ENCODE results near the gene STAB2.

The STAB2 gene

GRCh38 chr12:103751171-103751570 lies 164.1 kb downstream of the STAB2 start:
- Histone ChIP-seq H3K9me2 (replicated peaks; ENCODE audit: control insufficient read depth, low read length) (no peaks in the 10 kb centered on the region), H3K4me2 (ENCODE audit: low read length) (no peak overlapping the region), H3K36me3 (ENCODE audit: control insufficient read depth, low read length) (no peaks in the 10 kb centered on the region), H3K4me3 (ENCODE audit: low read length) (no peak overlapping the region), H3K9me3 (ENCODE audit: control insufficient read depth, insufficient read depth, low read length) (no peaks in the 10 kb centered on the region), H3K4me1 (ENCODE audit: control insufficient read depth, low read length) (no peaks in the 10 kb centered on the region), H3K27ac (ENCODE audit: low read depth, low read length) (no peak overlapping the region), H3K79me2 (ENCODE audit: control insufficient read depth, low read length) (no peaks in the 10 kb centered on the region), H3F3A (ENCODE audit: control insufficient read depth, insufficient read depth) (no peaks in the 10 kb centered on the region), H4K20me1 (ENCODE audit: control insufficient read depth, insufficient read depth, low read depth, low read length) (no peaks in the 10 kb centered on the region), H3K27me3 (ENCODE audit: control insufficient read depth, low read length) (0 out of 2 replicates have a peak, but pooled peaks cover 3% of the 10 kb centered on the region)
- no peak for TF ChIP-seq EZH2phosphoT487 (IDR thresholded peaks at IDR 0.05; ENCODE audit: borderline replicate concordance, low read length)
- TF ChIP-seq CTCF (IDR thresholded peaks at IDR 0.05; ENCODE audit: low read depth, low read length, poor library complexity, severe bottlenecking) = peak; percentile 31

GRCh38 chr12:103751600-103751999 lies 164.5 kb downstream of the STAB2 start:
- no peaks in the 10 kb centered on the region for H3K4me1 ChIP-seq (ENCODE audit: control insufficient read depth, low read length)
- H3K4me3 ChIP-seq (ENCODE audit: low read length) = no peak overlapping the region
- no peaks in the 10 kb centered on the region for H3F3A ChIP-seq (ENCODE audit: control insufficient read depth, insufficient read depth)
- TF ChIP-seq EZH2phosphoT487 (IDR thresholded peaks at IDR 0.05; ENCODE audit: borderline replicate concordance, low read length) (no peak), CTCF (IDR thresholded peaks at IDR 0.05; ENCODE audit: low read depth, low read length, poor library complexity, severe bottlenecking) (no peak)
- H3K36me3 ChIP-seq (ENCODE audit: control insufficient read depth, low read length) = no peaks in the 10 kb centered on the region
- H3K4me2 ChIP-seq (ENCODE audit: low read length) = no peak overlapping the region
- 0 out of 2 replicates have a peak, but pooled peaks cover 3% of the 10 kb centered on the region for H3K27me3 ChIP-seq (ENCODE audit: control insufficient read depth, low read length)
- H3K79me2 ChIP-seq (ENCODE audit: control insufficient read depth, low read length) = no peaks in the 10 kb centered on the region
- no peaks in the 10 kb centered on the region for H3K9me2 ChIP-seq (replicated peaks; ENCODE audit: control insufficient read depth, low read length)
- H4K20me1 ChIP-seq (ENCODE audit: control insufficient read depth, insufficient read depth, low read depth, low read length) = no peaks in the 10 kb centered on the region
- no peaks in the 10 kb centered on the region for H3K9me3 ChIP-seq (ENCODE audit: control insufficient read depth, insufficient read depth, low read length)
- no peak overlapping the region for H3K27ac ChIP-seq (ENCODE audit: low read depth, low read length)

- no peaks in the 10 kb centered on the region for H3K79me2 ChIP-seq (ENCODE audit: control insufficient read depth, low read length)
- H3K4me3 ChIP-seq (ENCODE audit: low read length) = no peak overlapping the region
Measured at GRCh38 chr12:103755425-103755824, 168.4 kb downstream of the STAB2 start.

More at GRCh38 chr12:103755425-103755824, 168.4 kb downstream of the STAB2 start:
- H3K9me3 ChIP-seq (ENCODE audit: control insufficient read depth, insufficient read depth, low read length) = no peaks in the 10 kb centered on the region
- TF ChIP-seq EZH2phosphoT487 (IDR thresholded peaks at IDR 0.05; ENCODE audit: borderline replicate concordance, low read length) (no peak), CTCF (IDR thresholded peaks at IDR 0.05; ENCODE audit: low read depth, low read length, poor library complexity, severe bottlenecking) (no peak)
- no peak overlapping the region for H3K4me2 ChIP-seq (ENCODE audit: low read length)
- H3K36me3 ChIP-seq (ENCODE audit: control insufficient read depth, low read length) = no peaks in the 10 kb centered on the region
- no peaks in the 10 kb centered on the region for H3F3A ChIP-seq (ENCODE audit: control insufficient read depth, insufficient read depth)
- no peaks in the 10 kb centered on the region for H3K4me1 ChIP-seq (ENCODE audit: control insufficient read depth, low read length)
- no peak overlapping the region for H3K27ac ChIP-seq (ENCODE audit: low read depth, low read length)
- no peaks in the 10 kb centered on the region for H4K20me1 ChIP-seq (ENCODE audit: control insufficient read depth, insufficient read depth, low read depth, low read length)
- H3K9me2 ChIP-seq (replicated peaks; ENCODE audit: control insufficient read depth, low read length) = no peaks in the 10 kb centered on the region
- H3K27me3 ChIP-seq (ENCODE audit: control insufficient read depth, low read length) = 0 out of 2 replicates have a peak, but pooled peaks cover 3% of the 10 kb centered on the region

Measured in DOHH2 (cell line).